DMS153 (cell line): ENCODE results near the gene BUB3.

Source experiments
- DNase-seq: peaks from one replicate; lab custom pipeline; 2025; lab: John Stamatoyannopoulos, UW

BUB3 gene

DNA sequence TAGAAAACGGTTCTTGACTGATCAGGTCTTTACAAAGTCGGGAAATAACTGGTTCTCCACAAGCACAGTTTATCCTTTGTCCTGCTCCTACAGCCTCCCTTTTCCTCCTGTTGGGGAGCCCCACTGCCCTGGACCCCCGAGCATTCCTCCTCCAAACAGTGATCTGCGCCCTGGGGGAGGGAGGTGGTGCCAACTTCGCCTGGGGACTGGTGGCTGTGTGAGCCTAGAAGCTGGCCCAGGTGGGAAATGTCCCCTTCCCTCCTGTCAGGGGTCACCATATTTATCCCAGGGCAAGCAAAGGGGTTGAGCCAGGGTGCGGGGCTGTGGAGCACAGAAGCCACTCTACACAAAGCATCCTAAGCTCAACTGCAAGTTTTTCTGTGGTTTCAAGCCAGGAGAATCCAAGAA, 13.2 kb upstream of the BUB3 start:
- no peak for DNase-seq

DNA sequence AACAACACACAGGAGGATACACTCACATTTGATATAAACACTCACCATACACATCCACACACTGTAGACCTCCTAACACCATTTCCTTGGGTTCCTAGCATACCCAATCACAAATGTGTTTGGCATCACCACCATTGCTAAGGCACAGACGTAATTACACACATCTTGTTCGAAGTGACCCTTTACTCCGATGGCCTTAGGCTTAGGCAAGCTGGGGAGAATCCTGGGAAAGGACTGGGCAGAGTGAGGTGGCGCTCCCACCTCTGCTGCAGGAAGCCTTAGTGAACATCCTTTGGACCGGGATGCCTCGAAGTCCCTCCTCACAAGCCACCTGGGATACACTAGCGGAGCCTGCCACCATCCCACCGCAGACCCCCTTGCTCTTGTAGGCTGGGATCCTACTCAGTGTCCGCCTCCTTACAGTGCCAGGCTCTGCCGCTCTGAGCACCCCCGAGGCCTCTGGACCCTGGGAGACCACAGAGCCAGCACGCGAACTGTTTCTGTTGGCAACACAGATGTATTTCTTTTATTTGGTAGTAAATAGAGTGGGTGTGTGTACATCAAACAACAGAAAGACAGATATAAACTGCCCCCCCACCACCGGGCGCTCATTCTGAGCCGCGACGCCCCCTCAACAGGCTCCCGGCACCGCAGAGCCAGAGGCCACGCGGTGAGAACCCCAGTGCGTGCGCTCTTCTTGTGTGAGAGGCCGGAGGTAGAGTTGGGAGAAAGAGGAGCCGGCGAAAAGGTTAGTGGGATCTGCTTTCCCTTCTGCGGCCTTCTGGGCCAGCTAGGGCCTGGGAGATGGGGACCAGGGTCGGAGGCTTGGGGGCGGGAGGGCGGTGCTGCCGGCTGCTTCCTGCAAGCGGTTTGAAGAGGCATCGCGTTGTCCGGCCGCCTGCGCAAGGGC, 12.2 kb upstream of the BUB3 start:
- DNase-seq: no peak

DNA sequence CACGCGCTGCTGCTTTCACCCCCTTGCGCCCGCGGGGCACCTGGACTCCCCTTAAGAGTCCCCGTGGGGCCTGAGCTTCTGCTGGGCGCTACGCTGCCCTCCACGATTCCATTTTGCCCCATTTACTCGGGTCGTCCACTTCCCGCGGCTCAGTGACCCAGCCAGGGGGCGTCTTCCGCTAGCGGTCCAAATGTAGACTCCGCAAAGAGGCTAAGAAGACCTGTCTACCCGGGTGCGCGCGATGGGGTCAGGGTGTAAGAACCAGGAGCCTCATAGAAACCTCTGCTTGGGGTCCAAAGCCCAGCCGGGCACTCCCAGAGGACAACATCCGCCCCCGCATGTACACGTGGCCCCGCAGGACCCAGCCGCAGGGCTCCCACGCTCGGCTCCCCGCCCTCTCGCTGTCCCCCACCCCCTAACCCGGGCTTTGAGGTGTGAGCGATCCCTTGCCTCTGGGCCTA, 11.5 kb upstream of the BUB3 start:
- DNase-seq: no peak

DNA sequence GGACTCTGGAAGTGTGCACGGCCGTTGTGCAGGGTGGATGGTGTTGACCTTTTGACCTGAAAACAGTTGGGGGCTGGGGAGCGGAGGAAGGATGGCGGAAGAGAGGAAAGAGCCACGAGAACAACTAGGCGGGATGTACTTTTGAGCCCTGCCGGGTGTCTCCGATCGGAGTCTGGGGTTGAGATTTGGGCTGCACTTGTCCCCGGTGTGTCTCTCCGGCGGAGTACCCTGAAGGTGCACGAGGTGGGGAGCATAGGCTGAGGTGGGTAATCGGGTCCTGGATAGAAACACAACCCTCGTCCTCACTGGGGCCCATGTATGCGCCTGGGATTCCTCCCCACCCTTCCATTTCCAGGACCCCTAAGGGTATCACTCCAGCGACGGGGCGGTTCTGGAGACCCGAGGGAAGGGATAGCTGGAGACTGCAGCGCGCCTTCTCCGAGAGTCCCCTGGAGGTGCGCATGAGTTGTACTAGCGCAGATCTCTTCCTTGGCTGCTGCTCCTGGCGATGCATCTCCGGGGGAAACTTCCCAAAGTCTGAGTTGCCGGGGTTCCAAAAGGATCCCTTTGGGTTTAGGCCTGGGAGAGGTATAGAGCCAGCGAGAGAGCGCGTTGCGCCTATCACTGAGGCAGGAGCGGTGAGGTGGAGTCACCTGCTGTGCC, 10.9 kb upstream of the BUB3 start:
- no peak for DNase-seq

DNA sequence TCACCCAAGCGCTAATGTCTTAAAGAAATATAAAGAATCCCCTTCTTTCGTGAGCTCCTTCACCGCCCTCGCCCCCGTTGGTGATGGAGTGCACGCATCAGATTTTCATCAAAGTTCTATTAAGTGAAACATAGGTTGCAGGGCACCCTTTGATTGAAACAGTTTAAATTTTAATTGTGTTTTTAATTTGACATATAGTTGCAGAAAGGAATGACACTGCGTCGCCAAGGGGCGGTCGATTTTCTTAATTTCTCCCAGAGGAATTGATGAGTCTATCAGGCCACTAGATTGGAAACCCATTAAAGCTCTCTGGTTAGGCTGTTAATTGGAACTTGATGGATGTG, 10.4 kb upstream of the BUB3 start:
- DNase-seq: no peak

DNA sequence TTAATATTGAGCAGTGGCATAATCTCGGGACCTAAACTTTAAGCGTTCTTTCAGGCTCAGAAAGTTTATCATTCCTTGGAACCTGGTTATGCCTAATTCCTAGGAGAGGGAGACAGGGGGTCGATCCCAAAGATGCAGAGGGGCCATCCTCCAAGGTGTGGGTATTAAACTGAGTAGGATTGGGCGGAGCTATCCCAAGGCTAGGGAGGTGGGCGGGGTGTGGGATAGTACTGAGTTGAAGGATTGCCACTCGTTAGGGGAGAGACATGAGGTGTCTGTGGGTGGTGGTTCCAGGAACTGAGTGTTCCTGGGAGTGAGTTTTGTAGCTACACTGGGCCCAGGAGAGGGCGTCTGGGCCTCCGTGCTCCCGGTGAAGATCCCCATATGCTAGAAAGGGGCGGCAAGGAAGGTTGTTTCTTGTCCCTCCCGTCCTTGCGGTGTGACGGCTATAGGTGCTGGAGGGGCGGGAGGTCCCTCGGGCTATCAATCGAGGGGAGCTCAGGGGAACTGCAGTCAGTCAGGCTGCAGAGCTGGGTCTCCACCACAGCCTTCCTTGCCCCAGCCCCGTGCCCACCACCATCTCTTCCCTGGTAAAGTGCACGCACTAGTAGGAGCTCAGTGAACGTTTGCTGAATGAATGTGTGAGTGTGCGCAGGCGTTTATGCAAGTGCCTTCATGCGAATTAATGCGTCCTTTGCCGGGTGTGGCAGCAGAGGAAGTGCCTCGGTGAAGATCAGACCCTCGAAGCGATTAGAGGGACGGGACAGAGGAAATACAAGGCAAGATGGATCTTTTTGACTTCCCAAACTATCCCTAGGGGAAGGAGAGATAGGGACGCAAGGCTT, 9.3 kb upstream of the BUB3 start:
- no peak for DNase-seq

DNA sequence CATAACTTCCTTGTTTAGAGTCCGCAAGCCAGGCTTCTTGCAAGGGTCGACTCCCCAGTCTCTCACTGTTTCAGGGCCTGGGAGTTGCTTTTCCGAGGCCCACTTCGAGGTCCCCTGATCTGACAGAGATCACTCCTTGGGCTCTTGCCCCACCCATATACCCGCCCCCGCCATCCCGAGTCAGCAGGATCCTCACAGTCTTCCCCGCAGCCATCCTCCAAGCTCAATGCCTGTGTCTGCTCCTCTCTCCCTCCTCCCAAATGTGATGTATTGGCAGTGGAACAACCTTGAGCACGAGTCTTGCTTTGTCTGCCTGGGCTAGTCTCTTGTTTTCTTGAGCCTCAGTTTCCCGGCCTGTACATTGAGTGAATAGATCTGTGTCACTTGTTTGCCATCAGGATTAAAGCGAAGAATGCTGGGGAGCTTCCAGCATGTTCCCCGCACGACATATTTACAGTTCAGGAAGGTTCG, 8.6 kb upstream of the BUB3 start:
- DNase-seq: no peak

DNA sequence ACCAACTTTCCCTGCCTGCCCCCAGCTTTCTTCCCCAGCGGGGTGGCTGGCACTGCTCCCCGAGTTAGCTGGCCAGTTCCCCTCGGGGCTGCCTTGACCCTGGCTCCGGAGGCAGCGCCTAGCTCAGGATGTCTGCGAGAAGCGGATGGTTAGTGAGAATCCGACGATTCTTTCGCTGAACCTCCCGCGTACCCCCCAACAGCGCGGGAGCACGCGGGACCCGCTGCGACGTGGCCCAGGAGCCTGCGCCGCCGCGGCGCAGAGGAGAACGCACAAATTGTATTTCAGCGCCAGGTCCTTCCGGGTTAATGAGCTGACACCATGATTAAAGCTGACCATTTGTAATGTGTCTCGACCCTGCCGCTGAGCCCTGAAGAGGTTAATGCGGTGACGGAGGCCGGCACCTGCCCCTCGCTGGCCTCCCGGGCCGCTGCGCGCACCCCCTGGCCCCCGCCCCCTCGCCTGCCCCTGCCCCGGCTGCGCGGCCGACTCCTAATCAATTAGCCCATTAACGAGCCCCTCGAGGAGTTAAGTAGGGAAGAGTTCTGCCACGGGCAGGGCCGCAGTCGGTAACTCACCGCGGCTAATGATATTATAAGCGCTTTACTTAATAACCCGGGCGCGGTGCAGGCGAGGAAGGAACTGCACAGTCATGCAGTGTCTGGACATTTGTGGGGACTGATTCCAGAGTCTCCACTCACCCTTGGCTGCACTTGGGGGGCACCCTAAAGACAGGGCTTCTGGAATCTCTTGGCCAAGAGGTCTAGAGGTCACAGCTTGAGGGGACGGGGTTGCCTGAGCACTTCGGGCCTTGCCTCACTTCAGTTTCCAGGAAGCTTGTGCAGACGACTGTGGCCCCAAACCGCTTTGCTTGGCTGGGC, 7.9 kb upstream of the BUB3 start:
- DNase-seq: no peak

DNA sequence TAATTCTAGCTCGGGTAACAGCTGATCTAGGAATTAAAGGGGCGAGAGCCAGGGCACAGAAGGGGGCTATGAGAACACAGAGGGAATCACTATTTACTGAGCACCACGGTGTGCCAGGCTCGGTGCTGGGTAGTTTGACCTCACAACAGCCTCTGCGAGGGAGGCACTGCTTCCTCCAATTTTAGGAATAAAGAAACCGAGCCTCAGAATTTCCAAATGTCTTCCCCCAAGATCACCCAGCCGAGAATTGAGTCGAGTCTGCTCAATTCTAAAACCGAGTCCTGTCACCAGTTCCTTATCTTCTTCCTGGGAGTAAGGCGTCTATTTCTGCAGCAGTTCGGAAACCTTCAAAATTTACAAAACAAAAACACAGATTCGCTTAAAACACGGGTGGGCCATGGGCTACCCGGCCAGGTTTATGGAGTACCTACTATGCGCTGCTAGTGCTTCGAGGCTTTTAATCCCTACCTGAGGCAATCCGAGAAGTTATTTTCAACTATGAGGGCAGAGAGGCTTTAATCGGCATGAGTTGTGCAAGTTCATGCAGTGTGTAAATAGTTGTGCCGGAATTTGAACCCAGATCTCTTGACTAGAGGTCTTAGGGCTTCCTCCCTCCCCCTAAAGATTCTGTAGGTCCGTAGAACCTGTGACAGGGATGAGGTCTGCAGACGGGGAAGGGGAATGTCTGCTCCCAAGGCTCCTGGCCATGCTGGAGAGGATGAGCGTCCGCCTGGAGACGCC, 7.1 kb upstream of the BUB3 start:
- DNase-seq: no peak

DNA sequence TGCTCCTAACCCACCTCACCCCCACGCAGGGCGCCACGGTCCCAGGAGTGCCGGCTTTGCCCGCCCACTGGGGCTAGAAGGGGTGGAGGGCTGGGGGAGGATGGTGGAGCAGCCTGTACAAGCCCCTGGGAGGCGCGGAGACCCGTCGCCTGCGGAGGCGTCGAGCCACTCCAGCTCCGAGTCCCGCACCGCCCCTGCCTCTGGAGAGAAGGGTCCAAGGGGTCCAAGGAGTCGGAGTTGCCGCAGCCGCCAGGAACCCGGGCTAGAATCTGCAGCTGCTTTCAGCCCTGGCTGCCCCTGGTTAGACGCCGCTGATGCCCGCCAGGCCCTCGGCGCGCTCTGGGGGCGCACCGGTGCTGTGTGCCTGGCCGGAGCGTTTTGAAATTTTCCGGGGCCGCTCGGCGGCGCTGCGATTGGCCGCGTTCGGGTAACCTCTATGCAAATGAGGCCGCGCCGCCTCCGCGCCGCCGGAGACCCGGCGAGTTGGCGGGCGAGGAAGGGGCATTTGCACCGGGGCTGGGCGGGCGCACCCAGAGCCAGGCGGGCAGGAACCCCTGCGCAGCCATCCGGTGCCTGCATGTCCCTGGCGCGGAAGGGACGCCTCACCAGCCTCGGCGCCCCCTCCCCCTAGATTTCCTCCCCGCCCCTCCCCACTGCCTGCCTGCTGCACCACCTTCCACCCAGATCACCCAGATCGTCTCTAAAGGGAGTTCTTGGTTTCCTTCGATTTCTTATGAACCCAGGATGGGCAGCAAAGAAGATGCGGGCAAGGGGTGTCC, 6.4 kb upstream of the BUB3 start, which contains the start of gene HMX2:
HMX2 (plus strand) TSS at position 502 of the 779 bp plus-strand sequence; CDS start at position 745, 243 bp downstream.
- DNase-seq: no peak

DNA sequence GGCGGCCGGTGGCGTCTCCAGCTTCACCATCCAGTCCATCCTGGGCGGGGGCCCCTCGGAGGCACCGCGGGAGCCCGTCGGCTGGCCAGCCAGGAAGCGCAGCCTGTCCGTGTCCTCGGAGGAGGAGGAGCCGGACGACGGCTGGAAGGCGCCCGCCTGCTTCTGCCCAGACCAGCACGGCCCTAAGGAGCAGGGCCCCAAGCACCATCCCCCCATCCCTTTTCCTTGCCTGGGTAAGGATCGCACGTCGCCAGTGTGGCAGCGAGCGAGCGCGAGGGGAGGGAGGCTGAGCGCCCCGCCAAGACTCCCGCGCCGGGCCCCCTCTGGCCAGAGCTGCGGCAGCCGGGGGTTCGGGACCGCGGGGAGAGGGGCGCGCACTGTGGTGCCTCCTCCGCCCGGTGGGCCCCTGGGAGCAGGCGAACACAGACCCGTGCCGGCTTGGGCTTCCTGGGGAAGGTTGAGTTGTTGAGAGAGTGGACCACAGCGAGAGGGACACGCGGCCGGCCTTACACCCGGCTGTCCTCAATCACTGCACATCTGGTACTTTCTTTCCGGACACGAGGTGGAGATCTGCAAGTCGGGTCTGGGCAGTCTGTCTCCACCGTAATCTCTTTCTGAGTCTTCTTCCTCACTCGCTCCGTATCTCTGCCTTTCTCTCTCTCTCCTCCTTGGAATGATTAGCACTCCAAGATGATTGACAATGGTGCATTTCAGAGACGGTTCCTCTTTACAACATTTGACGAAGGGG, 5.6 kb upstream of the BUB3 start:
- DNase-seq: no peak

DNA sequence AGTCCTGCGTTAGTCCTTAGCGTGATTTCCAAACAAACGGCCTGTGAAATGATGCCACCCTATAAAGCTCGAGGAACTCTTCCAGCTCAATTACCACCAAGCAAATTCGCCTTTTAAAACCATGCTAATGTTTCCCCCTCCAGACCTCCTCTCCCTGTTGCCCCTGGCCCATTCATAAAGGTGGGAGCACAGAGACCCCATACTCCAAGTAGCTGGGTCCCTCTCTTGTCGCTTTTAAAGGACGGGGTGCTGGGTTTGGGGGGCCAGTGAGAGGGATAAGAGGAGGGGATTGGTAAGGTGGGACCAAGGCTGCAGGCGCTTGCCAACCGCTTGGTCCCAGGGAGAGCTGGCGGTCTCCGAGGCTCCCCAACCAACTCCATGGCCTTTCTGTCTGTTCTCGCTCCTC, 5.0 kb upstream of the BUB3 start:
- no peak for DNase-seq

DNA sequence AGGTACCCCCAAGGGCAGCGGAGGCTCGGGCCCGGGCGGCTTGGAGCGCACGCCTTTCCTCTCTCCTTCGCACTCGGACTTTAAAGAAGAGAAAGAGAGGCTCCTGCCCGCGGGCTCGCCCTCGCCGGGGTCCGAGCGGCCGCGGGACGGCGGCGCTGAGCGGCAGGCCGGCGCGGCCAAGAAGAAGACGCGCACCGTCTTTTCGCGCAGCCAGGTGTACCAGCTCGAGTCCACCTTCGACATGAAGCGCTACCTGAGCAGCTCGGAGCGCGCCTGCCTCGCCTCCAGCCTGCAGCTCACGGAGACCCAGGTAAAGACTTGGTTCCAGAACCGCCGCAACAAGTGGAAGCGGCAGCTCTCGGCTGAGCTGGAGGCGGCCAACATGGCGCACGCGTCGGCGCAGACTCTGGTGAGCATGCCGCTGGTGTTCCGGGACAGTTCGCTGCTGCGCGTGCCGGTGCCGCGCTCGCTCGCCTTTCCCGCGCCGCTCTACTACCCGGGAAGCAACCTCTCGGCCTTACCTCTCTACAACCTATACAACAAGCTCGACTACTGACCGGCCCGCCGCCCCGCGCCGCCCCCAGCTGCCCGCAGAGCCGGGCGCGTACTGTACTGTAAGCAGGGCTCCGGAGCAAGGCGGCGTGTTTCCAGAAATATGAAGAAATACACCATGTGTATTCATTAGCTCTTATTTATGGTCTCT, 4.5 kb upstream of the BUB3 start:
- no peak for DNase-seq

DNA sequence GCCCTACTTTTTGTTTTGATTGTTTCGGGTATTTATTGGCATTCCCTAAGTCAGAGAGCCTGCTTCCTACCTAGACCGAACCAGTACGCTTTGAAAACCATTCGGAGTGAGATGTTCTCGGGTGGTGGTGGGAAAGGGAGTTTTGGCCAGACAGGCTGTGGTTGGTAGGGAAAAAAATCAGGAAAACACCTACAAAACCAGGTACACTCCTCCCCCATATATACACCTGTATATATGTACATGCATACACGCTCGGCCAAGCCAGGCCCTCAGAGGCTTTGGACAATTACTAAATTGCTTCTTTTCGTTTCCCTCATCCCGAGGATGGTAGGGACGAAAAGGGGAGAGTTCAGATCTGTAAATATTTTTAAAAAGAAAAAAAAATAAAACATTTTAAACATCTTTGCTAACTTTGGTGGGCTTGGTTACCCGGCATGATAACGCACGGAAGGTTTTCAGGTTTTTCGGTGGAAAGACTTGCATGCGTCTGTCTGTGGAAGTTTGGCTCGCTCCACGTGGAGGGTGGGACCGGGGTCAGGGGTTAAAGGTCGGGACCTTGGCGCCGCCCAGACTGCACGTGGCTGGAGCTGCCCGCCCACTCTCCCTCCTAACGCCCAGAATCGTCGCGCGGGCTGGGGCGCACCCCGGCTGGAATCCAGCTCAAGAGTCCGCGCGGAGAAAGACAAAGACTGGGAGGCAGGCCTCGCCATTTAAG, 3.8 kb upstream of the BUB3 start:
- DNase-seq: no peak

DNA sequence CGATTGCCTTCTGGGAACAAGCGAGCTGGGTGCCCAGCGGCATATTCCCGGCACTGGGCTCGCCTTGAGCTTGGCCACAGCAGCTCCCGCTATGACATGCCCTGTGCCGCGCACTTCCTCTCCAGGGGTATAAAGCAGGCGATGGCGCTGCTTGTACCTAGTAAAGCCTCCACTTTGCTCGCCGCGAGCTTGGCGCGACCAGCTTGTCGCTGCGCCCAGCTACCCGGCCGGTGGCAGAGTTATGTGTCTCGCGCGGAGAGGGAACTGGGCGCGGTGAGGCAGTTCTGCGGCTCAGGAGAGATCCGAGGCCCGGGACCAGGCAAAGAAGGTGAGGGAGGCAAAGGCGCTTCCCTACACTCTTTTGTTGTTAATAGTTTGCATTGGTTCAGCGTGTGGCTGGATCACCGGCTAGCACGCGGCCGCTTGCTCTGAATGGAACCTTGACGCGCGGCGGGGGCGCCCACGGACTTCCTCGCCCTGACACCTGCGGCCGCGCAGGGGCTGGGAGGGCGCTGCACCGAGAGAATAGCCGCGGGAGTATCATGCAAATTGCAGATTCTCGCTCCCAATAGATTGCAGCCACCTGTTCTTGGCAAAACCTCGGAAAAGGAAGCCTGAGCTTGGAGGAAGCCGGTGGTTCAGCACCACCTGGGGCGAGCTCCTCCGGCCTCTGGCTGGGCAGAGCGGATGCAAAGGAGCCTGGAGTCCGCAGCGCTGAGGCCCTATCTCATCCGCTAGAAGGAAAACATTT, 3.0 kb upstream of the BUB3 start:
- DNase-seq: no peak

DNA sequence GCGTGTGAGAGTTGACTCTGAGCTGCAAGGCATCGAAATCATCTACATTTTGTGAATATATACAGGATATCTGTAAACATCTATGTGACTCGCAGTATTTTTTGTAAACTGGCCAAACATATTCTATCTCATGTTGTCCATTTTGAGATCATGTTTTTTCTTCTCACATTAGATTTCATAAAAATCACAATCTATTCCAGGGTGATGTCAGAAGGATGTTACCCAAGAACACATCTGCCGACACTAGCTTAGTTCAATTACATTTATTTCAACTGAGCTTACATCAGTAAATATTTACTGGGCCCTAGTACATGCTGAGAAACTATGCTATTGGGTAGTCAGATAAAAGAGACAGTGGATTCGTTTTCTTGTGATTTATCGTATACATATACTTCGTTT, 2.5 kb upstream of the BUB3 start:
- DNase-seq: no peak

DNA sequence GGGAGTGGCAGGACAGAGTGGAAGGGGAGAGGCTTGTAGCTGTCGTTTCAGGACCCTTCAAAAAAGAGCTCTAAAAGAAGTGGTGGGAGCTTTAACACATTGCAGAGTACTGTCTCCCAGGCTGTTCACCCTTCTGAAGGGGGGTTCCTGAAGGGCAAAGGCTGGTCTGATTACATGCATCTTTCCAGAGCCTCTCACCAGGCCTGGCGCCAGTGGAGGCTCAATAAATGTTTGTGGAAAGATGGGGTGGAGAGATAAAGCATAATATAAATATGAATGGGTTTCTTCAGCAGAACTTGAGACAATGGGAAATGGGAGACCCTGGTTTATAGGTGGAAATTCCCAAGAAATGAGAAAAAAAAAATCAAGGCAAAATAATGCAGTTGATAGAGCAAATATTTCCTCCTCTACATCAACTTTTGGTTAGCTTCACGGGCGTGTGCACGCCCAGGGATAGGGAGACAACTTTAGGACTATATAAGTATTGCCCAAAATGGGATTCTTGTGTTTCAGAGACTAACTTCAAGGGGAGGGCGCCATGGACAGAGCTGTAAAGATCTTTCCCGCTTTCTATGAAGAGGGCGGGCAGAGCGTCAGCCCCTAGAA, 613 bp upstream of the BUB3 start:
- no peak for DNase-seq
